Endothelial cell of umbilical vein (primary cell): Measurements from ENCODE around the gene CDH3. TPM values are rescaled to one million over a fixed set of nuclear protein-coding genes. Genes with fewer than 3 reads are reported as not detected.

Source experiments
- BruUV-seq: library from RNA; stranded (reverse); fragments of 400-500 nt; replicated peaks from 2 replicates; lab custom pipeline; 2021; lab: Mats Ljungman, UMichigan
- CTCF ChIA-PET: fragments of 300-600, 350-600 bp; sonication (Branson Sonifier 250); formaldehyde crosslinking; loops from one replicate; lab custom pipeline; 2021; ENCODE audit warnings: antibody characterized with exemption, inconsistent platforms; lab: Charles Lee
- POLR2A ChIA-PET: fragments of 300-600, 350-600 bp; sonication (Branson Sonifier 250); formaldehyde crosslinking; loops from one replicate; lab custom pipeline; 2021; ENCODE audit warnings: antibody characterized with exemption, inconsistent platforms; lab: Charles Lee
- DNase-seq: peaks from one replicate; pipeline ENCODE4 v3.0.0-alpha.2; 2011; ENCODE audit warnings: low read depth, low spot score
- FAIRE-seq: peaks from 2 replicates; lab custom pipeline; 2011; peaks lifted over from hg19 to GRCh38; lab: Jason Lieb, UNC
- H2AFZ ChIP-seq: 2 replicates; pipeline ENCODE4 v1.6.0; 2012; ENCODE audit warnings: low read depth, low read length, control low read depth, inconsistent platforms
- H3K27ac ChIP-seq: 2 replicates; pipeline ENCODE4 v1.5.1; 2011; ENCODE audit warnings: low read depth, mild to moderate bottlenecking, control low read depth, low read length, moderate library complexity; ENCODE audit not compliant: insufficient read depth
- H3K27me3 ChIP-seq, 2 experiments: 2 replicates each; pipeline versions ENCODE4 v1.6.0 to v1.6.1; 2011; ENCODE audit warnings: low read length in 2 of 2, mixed read lengths in 1 of 2; ENCODE audit not compliant: control insufficient read depth in 2 of 2, insufficient read depth in 2 of 2
- H3K36me3 ChIP-seq, 2 experiments: 2 replicates in 1 of 2; 3 replicates in 1 of 2; pipeline ENCODE4 v1.5.1; 2011; ENCODE audit warnings: low read length in 2 of 2, mild to moderate bottlenecking in 1 of 2, moderate library complexity in 1 of 2; ENCODE audit not compliant: control insufficient read depth in 2 of 2, insufficient read depth in 2 of 2; ENCODE audit errors: extremely low read depth in 1 of 2
- H3K4me1 ChIP-seq: 3 replicates; pipeline ENCODE4 v1.5.1; 2011; ENCODE audit warnings: mild to moderate bottlenecking, low read length; ENCODE audit not compliant: control insufficient read depth, insufficient read depth; ENCODE audit errors: extremely low read depth
- H3K4me2 ChIP-seq: 2 replicates; pipeline ENCODE4 v1.6.1; 2011; ENCODE audit warnings: low read length, control low read depth, mixed read lengths; ENCODE audit not compliant: insufficient read depth
- H3K4me3 ChIP-seq, 3 experiments: fragments of 200-600 bp in 1 of 3; sonication (generic), shearing (Covaris generic) in 1 of 3; replicated peaks in 1 of 3; 2 replicates each; pipeline ENCODE4 v1.5.1; 2011 to 2016; ENCODE audit warnings: control low read depth in 3 of 3, low read length in 3 of 3, mild to moderate bottlenecking in 2 of 3, inconsistent platforms in 1 of 3, low read depth in 1 of 3, moderate library complexity in 1 of 3; ENCODE audit not compliant: insufficient read depth in 1 of 3
- H3K79me2 ChIP-seq: 2 replicates; pipeline ENCODE4 v1.6.0; 2012; ENCODE audit warnings: low read length, inconsistent platforms; ENCODE audit not compliant: control insufficient read depth, insufficient read depth
- H3K9ac ChIP-seq: replicated peaks from 2 replicates; pipeline ENCODE3; 2011; ENCODE audit warnings: low read length, control low read depth; ENCODE audit not compliant: insufficient read depth; ENCODE audit errors: extremely low read depth
- H3K9me1 ChIP-seq: replicated peaks from 3 replicates; pipeline ENCODE4 v1.6.0; 2011; ENCODE audit warnings: mild to moderate bottlenecking, low read length; ENCODE audit not compliant: control insufficient read depth, insufficient read depth; ENCODE audit errors: extremely low read depth
- H3K9me3 ChIP-seq: replicated peaks from 2 replicates; pipeline ENCODE4 v1.5.1; 2012; ENCODE audit warnings: low read length, inconsistent platforms; ENCODE audit not compliant: control insufficient read depth, insufficient read depth
- H4K20me1 ChIP-seq: replicated peaks from 2 replicates; pipeline ENCODE3; 2011; ENCODE audit warnings: mild to moderate bottlenecking, low read length; ENCODE audit not compliant: control insufficient read depth, insufficient read depth; ENCODE audit errors: extremely low read depth
- CTCF ChIP-seq, 2 donors: IDR thresholded peaks; 1 replicate in 1 of 2; 2 replicates in 1 of 2; pipeline ENCODE4 v1.5.1; 2011; ENCODE audit warnings: low read length in 2 of 2, mild to moderate bottlenecking in 2 of 2, moderate library complexity in 2 of 2, control low read depth in 1 of 2, inconsistent platforms in 1 of 2, low read depth in 1 of 2; ENCODE audit not compliant: insufficient read depth in 1 of 2; ENCODE audit errors: extremely low read depth in 1 of 2
- EZH2 ChIP-seq: IDR thresholded peaks from 2 replicates; pipeline ENCODE4 v1.6.1; 2012; ENCODE audit warnings: borderline replicate concordance, low read depth, mild to moderate bottlenecking, moderate library complexity, low read length, inconsistent platforms; ENCODE audit not compliant: severe bottlenecking
- FOS ChIP-seq: IDR thresholded peaks from 2 replicates; pipeline ENCODE4 v1.6.1; 2011; ENCODE audit warnings: mild to moderate bottlenecking, low read length, moderate library complexity, borderline replicate concordance; ENCODE audit not compliant: insufficient read depth
- GATA2 ChIP-seq: IDR thresholded peaks from 2 replicates; pipeline ENCODE4 v1.7.0; 2011; ENCODE audit warnings: low read depth, mild to moderate bottlenecking, moderate library complexity, mixed read lengths, low read length; ENCODE audit not compliant: insufficient read length, insufficient read depth
- MAX ChIP-seq: IDR thresholded peaks from 2 replicates; pipeline ENCODE4 v1.6.1; 2011; ENCODE audit not compliant: insufficient read depth, insufficient read length
- MYC ChIP-seq: IDR thresholded peaks from one replicate; pipeline ENCODE4 v1.6.1; 2011; ENCODE audit warnings: mild to moderate bottlenecking, low read depth, low read length
- POLR2A ChIP-seq: IDR thresholded peaks from 2 replicates; pipeline ENCODE4 v1.6.1; 2012; ENCODE audit warnings: low read depth, mild to moderate bottlenecking, control low read depth, low read length
- POLR2AphosphoS5 ChIP-seq: IDR thresholded peaks from 2 replicates; pipeline ENCODE4 v1.6.1; 2012; ENCODE audit warnings: low read depth, mild to moderate bottlenecking, control low read depth, low read length, moderate library complexity; ENCODE audit not compliant: insufficient read depth
- dilution Hi-C: fragments of 300-500 bp; cut with MboI; formaldehyde crosslinking; loops from one replicate; pipeline ENCODE4 v1.15.0; 2019; ENCODE audit warnings: low sequenced_read_pairs; ENCODE audit not compliant: extremely low pct_ligation_motif_present
- intact Hi-C: fragments of 100-400 bp; cut with micrococcal nuclease; formaldehyde crosslinking; loops from one replicate; pipeline ENCODE4 v1.10.0; 2022
- polyA plus RNA-seq, 4 experiments: library from polyadenylated mRNA; depleted of rRNA in 3 of 4; stranded (reverse) in 3 of 4; unstranded in 1 of 4; fragments of >200 nt; gene quantifications; 2 replicates each; pipeline versions ENCODE4 v1.2.1 to v1.2.3, GENCODE V29; 2011 to 2012; ENCODE audit warnings: missing spikeins in 1 of 4
- total RNA-seq: library from RNA; stranded (reverse); gene quantifications from 2 replicates; pipeline ENCODE4 v1.2.3, GENCODE V29; 2021

Gene CDH3
- total and polyA plus RNA-seq, 2 donors (not counting 3 experiments of a cell fraction or from before 2014, with no cell fraction given): 0.03 TPM; not detected in 1

GRCh38 chr16:68652659-68653058, 7.5 kb downstream of the CDH3 start:
- Histone ChIP-seq H3K36me3 (no peaks in the 10 kb centered on the region), H3K4me1 (no peaks in the 10 kb centered on the region), H3K4me2 (no peak overlapping the region), H2AFZ (no peak overlapping the region), H3K9ac (no peak overlapping the region), H4K20me1 (no peaks in the 10 kb centered on the region), H3K79me2 (no peaks in the 10 kb centered on the region), H3K9me3 (no peaks in the 10 kb centered on the region), H3K27ac (no peak overlapping the region), H3K4me3 (no peak overlapping the region), H3K27me3 (peaks cover 5 to 6% of the 10 kb centered on the region in 2 experiments), H3K9me1 (no peaks in the 10 kb centered on the region)
- dilution Hi-C loops (no loop called here), intact Hi-C loops (no loop called here)
- TF ChIP-seq POLR2AphosphoS5: no peak
- POLR2A ChIA-PET: no interaction called here
- no peak for DNase-seq
- no TSS peak for BruUV-seq
- CTCF ChIA-PET: no interaction called here
- no peak for FAIRE-seq

- ChIA-PET POLR2A (no interaction called here), CTCF (no interaction called here)
- Histone ChIP-seq H3K4me1 (no peaks in the 10 kb centered on the region), H4K20me1 (no peaks in the 10 kb centered on the region), H3K27me3 (no peaks in the 10 kb centered on the region), H3K79me2 (no peaks in the 10 kb centered on the region), H2AFZ (no peak overlapping the region), H3K4me2 (no peak overlapping the region), H3K9me1 (no peaks in the 10 kb centered on the region), H3K9me3 (no peaks in the 10 kb centered on the region), H3K9ac (no peak overlapping the region), H3K36me3 (no peaks in the 10 kb centered on the region), H3K27ac (no peak overlapping the region), H3K4me3 (no peak overlapping the region)
- DNase-seq: no peak
- TF ChIP-seq GATA2 (no peak), MYC (no peak), POLR2A (no peak), POLR2AphosphoS5 (no peak), EZH2 (no peak), MAX (no peak), FOS (no peak), CTCF (IDR thresholded peaks at IDR 0.05; ENCODE audit: extremely low read depth in 1 of 2, insufficient read depth in 1 of 2, low read depth in 1 of 2, low read length in 2 of 2) (no peak)
- BruUV-seq: no TSS peak
- dilution Hi-C loops: no loop called here
- intact Hi-C loops: no loop called here
- FAIRE-seq: no peak
Observed at GRCh38 chr16:68655806-68656205, 10.7 kb downstream of the CDH3 start.
